Transverse colon (tissue), 4 donors: ENCODE data around the gene SCD.

Experiments
- EP300 ChIP-seq: sonication (generic); formaldehyde crosslinking; IDR thresholded peaks from one replicate; pipeline ENCODE4 v1.6.1; 2017; ENCODE audit warnings: antibody characterized with exemption, low read depth
- POLR2AphosphoS5 ChIP-seq, 3 donors: sonication (generic); formaldehyde crosslinking; IDR thresholded peaks; one replicate each; pipeline ENCODE4 v1.6.1; 2016; ENCODE audit warnings: antibody characterized with exemption in 3 of 3
- TF ChIP-seq, protein P1 (sequence below), 5 experiments: fragments of 200-600 bp in 3 of 5; fragments of 450-650 bp in 2 of 5; sonication (generic) in 3 of 5; IDR thresholded peaks; 1 replicate in 2 of 5; 2 replicates in 3 of 5; pipeline ENCODE4 v1.5.1; 2016 to 2017; ENCODE audit warnings: antibody characterized with exemption in 5 of 5, inconsistent platforms in 3 of 5, mild to moderate bottlenecking in 2 of 5, moderate library complexity in 1 of 5

DNA sequence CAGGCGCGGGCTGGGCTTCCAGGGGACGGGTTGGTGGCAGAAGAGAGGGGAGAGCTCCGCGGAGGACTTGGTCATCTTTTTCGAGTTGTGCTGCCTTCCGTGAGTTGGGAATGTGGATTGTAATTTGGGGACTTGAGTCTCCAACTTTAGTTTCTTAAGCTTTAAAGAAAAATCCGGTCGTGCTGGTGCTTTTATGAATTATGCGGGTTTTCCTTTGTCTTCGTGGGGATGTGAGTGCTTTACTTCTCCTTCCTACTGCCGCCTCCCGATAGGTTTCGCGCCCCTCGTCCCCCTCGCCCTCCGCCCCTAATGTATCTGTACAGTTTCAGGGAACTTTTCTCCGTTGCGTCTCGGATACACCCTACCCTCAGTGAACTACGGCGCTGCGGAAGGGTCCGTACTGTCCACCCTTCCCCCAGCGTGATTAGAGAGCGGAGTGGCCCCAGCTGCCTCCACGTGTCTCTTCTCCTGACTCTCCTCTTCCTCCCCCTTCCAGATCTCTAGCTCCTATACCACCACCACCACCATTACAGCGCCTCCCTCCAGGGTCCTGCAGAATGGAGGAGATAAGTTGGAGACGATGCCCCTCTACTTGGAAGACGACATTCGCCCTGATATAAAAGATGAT lies 649 bp downstream of the SCD start:
- TF ChIP-seq, protein P1, sequence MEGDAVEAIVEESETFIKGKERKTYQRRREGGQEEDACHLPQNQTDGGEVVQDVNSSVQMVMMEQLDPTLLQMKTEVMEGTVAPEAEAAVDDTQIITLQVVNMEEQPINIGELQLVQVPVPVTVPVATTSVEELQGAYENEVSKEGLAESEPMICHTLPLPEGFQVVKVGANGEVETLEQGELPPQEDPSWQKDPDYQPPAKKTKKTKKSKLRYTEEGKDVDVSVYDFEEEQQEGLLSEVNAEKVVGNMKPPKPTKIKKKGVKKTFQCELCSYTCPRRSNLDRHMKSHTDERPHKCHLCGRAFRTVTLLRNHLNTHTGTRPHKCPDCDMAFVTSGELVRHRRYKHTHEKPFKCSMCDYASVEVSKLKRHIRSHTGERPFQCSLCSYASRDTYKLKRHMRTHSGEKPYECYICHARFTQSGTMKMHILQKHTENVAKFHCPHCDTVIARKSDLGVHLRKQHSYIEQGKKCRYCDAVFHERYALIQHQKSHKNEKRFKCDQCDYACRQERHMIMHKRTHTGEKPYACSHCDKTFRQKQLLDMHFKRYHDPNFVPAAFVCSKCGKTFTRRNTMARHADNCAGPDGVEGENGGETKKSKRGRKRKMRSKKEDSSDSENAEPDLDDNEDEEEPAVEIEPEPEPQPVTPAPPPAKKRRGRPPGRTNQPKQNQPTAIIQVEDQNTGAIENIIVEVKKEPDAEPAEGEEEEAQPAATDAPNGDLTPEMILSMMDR (IDR thresholded peaks at IDR 0.05): no peak
- TF ChIP-seq POLR2AphosphoS5 (IDR thresholded peaks at IDR 0.05) (no peak), EP300 (no peak)
